ENCODE measurements around the gene LRRC23. TPM values are rescaled to one million over a fixed set of nuclear protein-coding genes. Genes with fewer than 3 reads are reported as not detected.

LRRC23 gene
- total RNA-seq, 3 donors from 2014 or later (not counting 1 experiment from before 2014, with no cell fraction given): 8.1 to 16.8 (median 9.8) TPM

DNA sequence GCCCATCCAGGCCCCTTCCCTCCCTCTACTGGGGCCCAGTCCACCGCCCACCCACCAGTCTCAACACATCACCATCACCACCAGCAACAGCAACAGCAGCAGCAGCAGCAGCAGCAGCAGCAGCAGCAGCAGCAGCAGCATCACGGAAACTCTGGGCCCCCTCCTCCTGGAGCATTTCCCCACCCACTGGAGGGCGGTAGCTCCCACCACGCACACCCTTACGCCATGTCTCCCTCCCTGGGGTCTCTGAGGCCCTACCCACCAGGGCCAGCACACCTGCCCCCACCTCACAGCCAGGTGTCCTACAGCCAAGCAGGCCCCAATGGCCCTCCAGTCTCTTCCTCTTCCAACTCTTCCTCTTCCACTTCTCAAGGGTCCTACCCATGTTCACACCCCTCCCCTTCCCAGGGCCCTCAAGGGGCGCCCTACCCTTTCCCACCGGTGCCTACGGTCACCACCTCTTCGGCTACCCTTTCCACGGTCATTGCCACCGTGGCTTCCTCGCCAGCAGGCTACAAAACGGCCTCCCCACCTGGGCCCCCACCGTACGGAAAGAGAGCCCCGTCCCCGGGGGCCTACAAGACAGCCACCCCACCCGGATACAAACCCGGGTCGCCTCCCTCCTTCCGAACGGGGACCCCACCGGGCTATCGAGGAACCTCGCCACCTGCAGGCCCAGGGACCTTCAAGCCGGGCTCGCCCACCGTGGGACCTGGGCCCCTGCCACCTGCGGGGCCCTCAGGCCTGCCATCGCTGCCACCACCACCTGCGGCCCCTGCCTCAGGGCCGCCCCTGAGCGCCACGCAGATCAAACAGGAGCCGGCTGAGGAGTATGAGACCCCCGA, 32.2 kb downstream of the LRRC23 start:
- Histone ChIP-seq H3K9me3 (ENCODE audit: control insufficient read depth, insufficient read depth, low read length) (no peaks in the 10 kb centered on the region), H3K4me1 (ENCODE audit: control insufficient read depth, insufficient read depth, low read length) (peaks cover 27% of the 10 kb centered on the region), H3K27ac (ENCODE audit: low read length) (peak overlapping the region; percentile 74), H3K36me3 (ENCODE audit: control insufficient read depth, insufficient read depth, low read length) (peaks cover 4% of the 10 kb centered on the region), H3K4me3 (ENCODE audit: low read length) (peak overlapping the region; percentile 60), H3K27me3 (ENCODE audit: control insufficient read depth, insufficient read depth, low read length) (no peaks in the 10 kb centered on the region)
- Mint-ChIP-seq H3K36me3 (no peaks in the 10 kb centered on the region), H3K9me3 (no peaks in the 10 kb centered on the region), H3K27ac (peak overlapping the region; percentile 82 to 90), H3K27me3 (ENCODE audit: low read depth in 2 of 2) (no peaks in the 10 kb centered on the region), H3K4me3 (peak overlapping the region; percentile 83), H3K4me1 (peaks cover 11 to 35% of the 10 kb centered on the region in 2 donors)
- 6% methylated on average over 36 of the region's 36 CpGs for WGBS (ENCODE audit: insufficient coverage)
- TF ChIP-seq, protein P1, sequence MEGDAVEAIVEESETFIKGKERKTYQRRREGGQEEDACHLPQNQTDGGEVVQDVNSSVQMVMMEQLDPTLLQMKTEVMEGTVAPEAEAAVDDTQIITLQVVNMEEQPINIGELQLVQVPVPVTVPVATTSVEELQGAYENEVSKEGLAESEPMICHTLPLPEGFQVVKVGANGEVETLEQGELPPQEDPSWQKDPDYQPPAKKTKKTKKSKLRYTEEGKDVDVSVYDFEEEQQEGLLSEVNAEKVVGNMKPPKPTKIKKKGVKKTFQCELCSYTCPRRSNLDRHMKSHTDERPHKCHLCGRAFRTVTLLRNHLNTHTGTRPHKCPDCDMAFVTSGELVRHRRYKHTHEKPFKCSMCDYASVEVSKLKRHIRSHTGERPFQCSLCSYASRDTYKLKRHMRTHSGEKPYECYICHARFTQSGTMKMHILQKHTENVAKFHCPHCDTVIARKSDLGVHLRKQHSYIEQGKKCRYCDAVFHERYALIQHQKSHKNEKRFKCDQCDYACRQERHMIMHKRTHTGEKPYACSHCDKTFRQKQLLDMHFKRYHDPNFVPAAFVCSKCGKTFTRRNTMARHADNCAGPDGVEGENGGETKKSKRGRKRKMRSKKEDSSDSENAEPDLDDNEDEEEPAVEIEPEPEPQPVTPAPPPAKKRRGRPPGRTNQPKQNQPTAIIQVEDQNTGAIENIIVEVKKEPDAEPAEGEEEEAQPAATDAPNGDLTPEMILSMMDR (IDR thresholded peaks at IDR 0.05): no peak
- DNase-seq (peak in 1 of 2 donors; percentile 71), ATAC-seq (no peak)
- intact Hi-C loops (cut with micrococcal nuclease): no loop called here

- no peaks in the 10 kb centered on the region for H3K27me3 ChIP-seq (ENCODE audit: control insufficient read depth, insufficient read depth, low read length)
- intact Hi-C loops (cut with micrococcal nuclease): loop anchor here (1.0 kb wide), 2 partner anchors 33 to 81 kb away; partner anchors contain the start of genes EMG1, LPCAT3 and PHB2
- ATAC-seq (peak; percentile 96 to 99 (median 97)), DNase-seq (peak; percentile 88 to 99)
- Mint-ChIP-seq H3K9me3 (no peaks in the 10 kb centered on the region), H3K4me3 (peak overlapping the region; percentile 83), H3K36me3 (no peaks in the 10 kb centered on the region), H3K27me3 (ENCODE audit: low read depth in 2 of 2) (no peaks in the 10 kb centered on the region), H3K27ac (peak overlapping the region; percentile 82 to 90), H3K4me1 (peaks cover 11 to 35% of the 10 kb centered on the region in 2 donors)
- peak overlapping the region; percentile 60 for H3K4me3 ChIP-seq (ENCODE audit: low read length)
- TF ChIP-seq, protein P1 (IDR thresholded peaks at IDR 0.05): peak; percentile 86
- WGBS (ENCODE audit: insufficient coverage): 0% methylated on average over 80 of the region's 80 CpGs
- H3K27ac ChIP-seq (ENCODE audit: low read length): peak overlapping the region; percentile 74
- peaks cover 4% of the 10 kb centered on the region for H3K36me3 ChIP-seq (ENCODE audit: control insufficient read depth, insufficient read depth, low read length)
- no peaks in the 10 kb centered on the region for H3K9me3 ChIP-seq (ENCODE audit: control insufficient read depth, insufficient read depth, low read length)
- H3K4me1 ChIP-seq (ENCODE audit: control insufficient read depth, insufficient read depth, low read length): peaks cover 28% of the 10 kb centered on the region
Observed at GRCh38 chr12:6937481-6938352, 33.1 kb downstream of the LRRC23 start.

DNA sequence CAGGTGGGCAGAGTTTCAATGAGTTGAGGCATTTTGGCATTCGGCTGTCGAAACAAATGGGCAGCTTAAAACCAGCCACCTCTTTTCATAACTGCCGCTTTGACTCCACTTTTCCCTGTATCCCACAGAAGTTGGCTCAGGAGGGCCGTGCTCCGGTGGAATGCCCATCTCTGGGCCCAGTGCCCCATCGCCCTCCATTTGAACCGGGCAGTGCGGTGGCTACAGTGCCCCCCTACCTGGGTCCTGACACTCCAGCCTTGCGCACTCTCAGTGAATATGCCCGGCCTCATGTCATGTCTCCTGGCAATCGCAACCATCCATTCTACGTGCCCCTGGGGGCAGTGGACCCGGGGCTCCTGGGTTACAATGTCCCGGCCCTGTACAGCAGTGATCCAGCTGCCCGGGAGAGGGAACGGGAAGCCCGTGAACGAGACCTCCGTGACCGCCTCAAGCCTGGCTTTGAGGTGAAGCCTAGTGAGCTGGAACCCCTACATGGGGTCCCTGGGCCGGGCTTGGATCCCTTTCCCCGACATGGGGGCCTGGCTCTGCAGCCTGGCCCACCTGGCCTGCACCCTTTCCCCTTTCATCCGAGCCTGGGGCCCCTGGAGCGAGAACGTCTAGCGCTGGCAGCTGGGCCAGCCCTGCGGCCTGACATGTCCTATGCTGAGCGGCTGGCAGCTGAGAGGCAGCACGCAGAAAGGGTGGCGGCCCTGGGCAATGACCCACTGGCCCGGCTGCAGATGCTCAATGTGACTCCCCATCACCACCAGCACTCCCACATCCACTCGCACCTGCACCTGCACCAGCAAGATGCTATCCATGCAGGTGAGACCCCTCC, 34.0 kb downstream of the LRRC23 start:
- H3K4me1 Mint-ChIP-seq: peaks cover 18 to 39% of the 10 kb centered on the region in 2 donors
- peak overlapping the region; percentile 43 for H3K4me3 Mint-ChIP-seq
- no peaks in the 10 kb centered on the region for H3K27me3 ChIP-seq (ENCODE audit: control insufficient read depth, insufficient read depth, low read length)
- DNase-seq: no peak
- no peaks in the 10 kb centered on the region for H3K27me3 Mint-ChIP-seq (ENCODE audit: low read depth in 2 of 2)
- H3K4me3 ChIP-seq (ENCODE audit: low read length): no peak overlapping the region
- intact Hi-C loops (cut with micrococcal nuclease): loop anchor here (1.0 kb wide), 2 partner anchors 32 to 80 kb away; partner anchors contain the start of genes EMG1, LPCAT3 and PHB2
- H3K9me3 Mint-ChIP-seq: no peaks in the 10 kb centered on the region
- peaks cover 35% of the 10 kb centered on the region for H3K4me1 ChIP-seq (ENCODE audit: control insufficient read depth, insufficient read depth, low read length)
- peaks cover 4% of the 10 kb centered on the region for H3K36me3 ChIP-seq (ENCODE audit: control insufficient read depth, insufficient read depth, low read length)
- H3K27ac Mint-ChIP-seq: peak overlapping the region; percentile 82 to 90
- TF ChIP-seq, protein P1 (IDR thresholded peaks at IDR 0.05): no peak
- no peaks in the 10 kb centered on the region for H3K36me3 Mint-ChIP-seq
- H3K27ac ChIP-seq (ENCODE audit: low read length): peak overlapping the region; percentile 49
- H3K9me3 ChIP-seq (ENCODE audit: control insufficient read depth, insufficient read depth, low read length): no peaks in the 10 kb centered on the region
- WGBS (ENCODE audit: insufficient coverage): 90% methylated on average over 32 of the region's 32 CpGs
- no peak for ATAC-seq
